Osteocyte (in vitro differentiated cells): ENCODE measurements around the gene MUC2. TPM values are rescaled to one million over a fixed set of nuclear protein-coding genes. Genes with fewer than 3 reads are reported as not detected.

Experiments
- DNase-seq: peaks from one replicate; pipeline ENCODE4 v3.0.0; 2021; ENCODE audit warnings: mixed read lengths; ENCODE audit not compliant: unreplicated experiment; ENCODE audit errors: extremely low spot score
- H3K27ac Mint-ChIP-seq: one replicate; pipeline ENCODE4 v1.8.0; 2021; ENCODE audit warnings: mild to moderate bottlenecking, mixed read lengths; ENCODE audit not compliant: unreplicated experiment
- H3K27me3 Mint-ChIP-seq: one replicate; pipeline ENCODE4 v1.8.0; 2021; ENCODE audit warnings: mixed read lengths; ENCODE audit not compliant: unreplicated experiment
- H3K36me3 Mint-ChIP-seq: one replicate; pipeline ENCODE4 v1.8.0; 2021; ENCODE audit warnings: mixed read lengths; ENCODE audit not compliant: unreplicated experiment
- H3K4me1 Mint-ChIP-seq: one replicate; pipeline ENCODE4 v1.8.0; 2021; ENCODE audit warnings: mixed read lengths; ENCODE audit not compliant: unreplicated experiment
- H3K4me3 Mint-ChIP-seq: one replicate; pipeline ENCODE4 v1.8.0; 2021; ENCODE audit warnings: mild to moderate bottlenecking, moderate library complexity, mixed read lengths; ENCODE audit not compliant: unreplicated experiment
- H3K9me3 Mint-ChIP-seq: one replicate; pipeline ENCODE4 v1.8.0; 2021; ENCODE audit warnings: mixed read lengths; ENCODE audit not compliant: unreplicated experiment
- CTCF ChIP-seq: fragments of 200-600 bp; sonication (generic); IDR thresholded peaks from 2 replicates; pipeline ENCODE4 v1.5.0; 2021; ENCODE audit warnings: antibody characterized with exemption, mild to moderate bottlenecking, moderate library complexity
- total RNA-seq: library from RNA; stranded (reverse); gene quantifications from 2 replicates; pipeline ENCODE4 v1.2.1, GENCODE V29; 2021

MUC2 gene
- total RNA-seq, 1 donor from 2014 or later = not detected

- Mint-ChIP-seq H3K36me3 (no peaks in the 10 kb centered on the region), H3K4me1 (no peaks in the 10 kb centered on the region), H3K27me3 (no peaks in the 10 kb centered on the region), H3K4me3 (no peak overlapping the region), H3K27ac (no peak overlapping the region), H3K9me3 (no peaks in the 10 kb centered on the region)
- no peak for TF ChIP-seq CTCF
- DNase-seq = no peak
Observed at GRCh38 chr11:1109101-1109917, 34.6 kb downstream of the MUC2 start.

GRCh38 chr11:1109918-1110705 lies 35.4 kb downstream of the MUC2 start:
- no peaks in the 10 kb centered on the region for H3K4me1 Mint-ChIP-seq
- no peak overlapping the region for H3K27ac Mint-ChIP-seq
- H3K9me3 Mint-ChIP-seq = no peaks in the 10 kb centered on the region
- H3K4me3 Mint-ChIP-seq = no peak overlapping the region
- TF ChIP-seq CTCF = no peak
- no peaks in the 10 kb centered on the region for H3K27me3 Mint-ChIP-seq
- no peak for DNase-seq
- H3K36me3 Mint-ChIP-seq = no peaks in the 10 kb centered on the region

GRCh38 chr11:1111545-1112212 lies 37.0 kb downstream of the MUC2 start:
- H3K9me3 Mint-ChIP-seq = no peaks in the 10 kb centered on the region
- H3K4me1 Mint-ChIP-seq = no peaks in the 10 kb centered on the region
- H3K27ac Mint-ChIP-seq = no peak overlapping the region
- H3K4me3 Mint-ChIP-seq = no peak overlapping the region
- no peak for TF ChIP-seq CTCF
- no peaks in the 10 kb centered on the region for H3K36me3 Mint-ChIP-seq
- DNase-seq = no peak
- peaks cover 10% of the 10 kb centered on the region for H3K27me3 Mint-ChIP-seq

- no peak overlapping the region for H3K27ac Mint-ChIP-seq
- peaks cover 10% of the 10 kb centered on the region for H3K27me3 Mint-ChIP-seq
- no peaks in the 10 kb centered on the region for H3K36me3 Mint-ChIP-seq
- H3K9me3 Mint-ChIP-seq = no peaks in the 10 kb centered on the region
- H3K4me3 Mint-ChIP-seq = no peak overlapping the region
- DNase-seq = no peak
- no peak for TF ChIP-seq CTCF
- H3K4me1 Mint-ChIP-seq = no peaks in the 10 kb centered on the region
Observed at GRCh38 chr11:1112351-1113191, 37.9 kb downstream of the MUC2 start.
